SJSA1 (cell line): ENCODE data around the gene GPAT3. TPM values are rescaled to one million over a fixed set of nuclear protein-coding genes. Genes with fewer than 3 reads are reported as not detected.

ENCODE experiments used
- DNase-seq, 2 experiments: peaks; one replicate each; pipeline ENCODE4 v3.0.0-alpha.2; 2015 to 2020; ENCODE audit warnings: low spot score in 2 of 2, low read depth in 1 of 2
- H3K27ac ChIP-seq: fragments of 250-450 bp; sonication (Bioruptor Pico); 2 replicates; pipeline ENCODE4 v1.5.1; 2020; ENCODE audit warnings: mild to moderate bottlenecking, moderate library complexity
- H3K27me3 ChIP-seq: fragments of 250-450 bp; sonication (Bioruptor Pico); replicated peaks from 2 replicates; pipeline ENCODE4 v1.5.1; 2020; ENCODE audit warnings: mild to moderate bottlenecking, moderate library complexity
- H3K36me3 ChIP-seq: fragments of 250-450 bp; sonication (Bioruptor Pico); 2 replicates; pipeline ENCODE4 v1.5.1; 2020; ENCODE audit warnings: mild to moderate bottlenecking
- H3K4me1 ChIP-seq: fragments of 250-450 bp; sonication (Bioruptor Pico); replicated peaks from 2 replicates; pipeline ENCODE4 v1.6.1; 2021; ENCODE audit warnings: mild to moderate bottlenecking
- H3K4me3 ChIP-seq: fragments of 250-450 bp; sonication (Bioruptor Pico); 2 replicates; pipeline ENCODE4 v1.5.1; 2020; ENCODE audit warnings: mild to moderate bottlenecking
- H3K9me3 ChIP-seq: fragments of 250-450 bp; sonication (Bioruptor Pico); replicated peaks from 2 replicates; pipeline ENCODE4 v1.5.1; 2020; ENCODE audit warnings: mild to moderate bottlenecking
- total RNA-seq: library from RNA; depleted of rRNA; stranded (reverse); fragments of >200 nt; shearing (Covaris generic); gene quantifications from 2 replicates; pipeline ENCODE4 v1.2.3, GENCODE V29; 2014; rRNA removed

Gene GPAT3
- total RNA-seq, 1 experiment from 2014 or later = 8.9 TPM

DNA sequence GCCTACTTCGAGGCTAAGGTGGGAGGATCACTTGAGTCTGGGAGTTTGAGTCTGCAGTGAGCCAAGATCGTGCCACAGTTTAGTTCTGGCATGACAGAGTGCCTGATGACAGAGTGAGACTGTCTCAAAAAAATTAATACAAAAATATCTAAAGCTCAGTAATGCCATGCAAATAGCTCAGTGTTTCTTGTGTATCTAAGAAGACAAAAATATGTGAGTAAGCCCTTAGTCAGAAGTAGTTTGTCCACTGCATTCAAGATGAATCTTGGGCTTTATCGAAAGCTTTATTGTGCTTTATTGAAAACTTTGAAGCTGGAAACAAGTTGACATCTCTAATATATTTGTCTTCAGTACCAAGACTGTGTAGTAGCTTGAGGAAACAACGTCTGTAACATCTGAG, 115.9 kb downstream of the GPAT3 start:
- H3K4me1 ChIP-seq = no peaks in the 10 kb centered on the region
- H3K27me3 ChIP-seq = no peaks in the 10 kb centered on the region
- no peaks in the 10 kb centered on the region for H3K36me3 ChIP-seq
- no peak for DNase-seq
- H3K4me3 ChIP-seq = no peak overlapping the region
- H3K27ac ChIP-seq = no peak overlapping the region
- H3K9me3 ChIP-seq = no peaks in the 10 kb centered on the region

Other genes with a start within 250 kb of the GPAT3 start
- 6.0 and 9.6 TPM in 2 replicates for gene HPSE, start 201.3 kb upstream of the GPAT3 start, total RNA-seq
- 16.9 and 17.0 TPM in 2 replicates for gene HELQ, start 80.3 kb upstream of the GPAT3 start, total RNA-seq
- gene MRPS18C, start 80.0 kb upstream of the GPAT3 start, total RNA-seq = 19.0 and 55.2 TPM in 2 replicates
- gene ABRAXAS1, start 51.0 kb upstream of the GPAT3 start, total RNA-seq = 6.4 and 7.8 TPM in 2 replicates